Measurements from ENCODE around the gene PROZ. TPM values are rescaled to one million over a fixed set of nuclear protein-coding genes. Genes with fewer than 3 reads are reported as not detected.

PROZ gene
- total RNA-seq, 1 donor from 2014 or later: not detected

DNA sequence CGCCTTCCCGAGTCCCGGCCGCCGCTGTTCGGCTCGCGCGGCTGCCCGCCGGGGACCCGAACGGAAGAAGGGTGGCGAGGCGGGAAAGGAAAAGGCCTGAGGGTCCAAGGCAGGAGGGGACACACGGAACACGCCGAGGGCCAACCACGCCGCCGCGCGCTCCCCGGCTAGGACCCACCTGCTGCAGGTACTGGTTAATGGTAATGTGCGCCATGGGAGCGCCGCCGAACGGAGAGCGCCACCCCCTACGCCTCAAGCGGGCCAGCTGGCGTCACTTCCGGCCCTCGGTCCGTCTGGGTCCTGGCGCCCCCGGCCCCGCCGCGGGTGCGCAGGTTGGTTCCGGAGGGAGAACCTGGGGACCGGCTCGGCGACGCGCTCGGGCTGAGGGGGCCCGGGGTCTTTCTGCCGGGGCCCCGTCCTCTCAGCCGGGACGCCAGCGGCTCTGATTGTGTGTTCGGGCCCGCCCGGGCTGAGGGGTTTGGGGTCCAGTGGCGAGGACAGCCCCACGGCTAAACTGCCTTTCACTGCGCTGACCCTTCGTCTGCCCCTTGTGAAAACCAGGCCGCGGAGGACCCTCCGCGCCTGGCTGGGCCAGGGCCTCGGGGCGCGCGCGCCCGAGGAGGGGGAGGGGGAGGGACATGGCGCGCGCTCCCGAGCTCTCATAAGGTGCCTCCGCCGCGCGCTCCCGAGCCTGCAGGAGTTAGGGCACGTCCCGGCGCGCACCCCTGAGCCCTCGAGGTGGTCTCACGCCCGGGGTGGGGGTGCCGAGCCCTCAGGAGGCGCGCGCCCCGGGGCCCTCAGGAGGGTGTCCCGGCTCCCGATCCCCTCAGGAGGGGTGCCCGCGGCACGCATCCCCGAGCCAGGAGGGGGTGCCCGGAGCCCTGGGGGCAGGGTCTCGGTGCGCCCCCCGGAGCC, 50.2 kb downstream of the PROZ start, which contains the start of gene PCID2:
TSS of gene PCID2 (minus strand) at position 249 of the 915 bp plus-strand sequence. CDS start at position 214, 35 bp downstream.
- TF ChIP-seq, protein P1, sequence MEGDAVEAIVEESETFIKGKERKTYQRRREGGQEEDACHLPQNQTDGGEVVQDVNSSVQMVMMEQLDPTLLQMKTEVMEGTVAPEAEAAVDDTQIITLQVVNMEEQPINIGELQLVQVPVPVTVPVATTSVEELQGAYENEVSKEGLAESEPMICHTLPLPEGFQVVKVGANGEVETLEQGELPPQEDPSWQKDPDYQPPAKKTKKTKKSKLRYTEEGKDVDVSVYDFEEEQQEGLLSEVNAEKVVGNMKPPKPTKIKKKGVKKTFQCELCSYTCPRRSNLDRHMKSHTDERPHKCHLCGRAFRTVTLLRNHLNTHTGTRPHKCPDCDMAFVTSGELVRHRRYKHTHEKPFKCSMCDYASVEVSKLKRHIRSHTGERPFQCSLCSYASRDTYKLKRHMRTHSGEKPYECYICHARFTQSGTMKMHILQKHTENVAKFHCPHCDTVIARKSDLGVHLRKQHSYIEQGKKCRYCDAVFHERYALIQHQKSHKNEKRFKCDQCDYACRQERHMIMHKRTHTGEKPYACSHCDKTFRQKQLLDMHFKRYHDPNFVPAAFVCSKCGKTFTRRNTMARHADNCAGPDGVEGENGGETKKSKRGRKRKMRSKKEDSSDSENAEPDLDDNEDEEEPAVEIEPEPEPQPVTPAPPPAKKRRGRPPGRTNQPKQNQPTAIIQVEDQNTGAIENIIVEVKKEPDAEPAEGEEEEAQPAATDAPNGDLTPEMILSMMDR (IDR thresholded peaks at IDR 0.05; ENCODE audit: partially characterized antibody, unreplicated experiment): no peak
- Mint-ChIP-seq H3K9me3 (ENCODE audit: unreplicated experiment) (peaks cover 10% of the 10 kb centered on the region), H3K4me1 (ENCODE audit: low read depth, unreplicated experiment) (peaks cover 20% of the 10 kb centered on the region), H3K4me3 (ENCODE audit: unreplicated experiment) (peak within 1 kb of the TSS; percentile 97), H3K27ac (ENCODE audit: unreplicated experiment) (peak within 1 kb of the TSS; percentile 92), H3K27me3 (ENCODE audit: unreplicated experiment) (peaks cover 13% of the 10 kb centered on the region), H3K36me3 (ENCODE audit: unreplicated experiment) (no peaks in the 10 kb centered on the region)
- DNase-seq: peak; percentile 90

DNA sequence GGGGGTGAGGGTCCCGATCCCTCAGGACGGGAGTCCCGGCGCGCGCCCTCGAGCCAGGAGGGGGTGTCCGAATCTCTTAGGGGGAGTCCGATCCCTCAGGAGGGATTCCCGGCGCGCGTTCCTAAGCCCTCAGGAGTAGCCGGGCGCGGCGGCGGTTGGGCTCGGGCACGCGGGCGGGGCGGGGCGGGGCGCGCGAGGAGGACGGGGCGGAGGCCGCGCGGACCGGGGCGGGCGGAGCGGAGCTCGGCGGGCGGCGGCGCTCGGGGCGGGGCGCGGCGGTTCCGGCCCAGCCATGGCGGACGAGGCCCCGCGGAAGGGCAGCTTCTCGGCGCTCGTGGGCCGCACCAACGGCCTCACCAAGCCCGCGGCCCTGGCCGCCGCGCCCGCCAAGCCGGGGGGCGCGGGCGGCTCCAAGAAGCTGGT, 50.9 kb downstream of the PROZ start, which contains the start of gene CUL4A:
TSS of gene CUL4A (plus strand) at position 278 of the 423 bp plus-strand sequence. CDS start at position 293, 15 bp downstream.
- peaks cover 13% of the 10 kb centered on the region for H3K27me3 Mint-ChIP-seq (ENCODE audit: unreplicated experiment)
- peak within 1 kb of the TSS; percentile 84 for H3K4me3 Mint-ChIP-seq (ENCODE audit: unreplicated experiment)
- TF ChIP-seq, protein P1 (IDR thresholded peaks at IDR 0.05; ENCODE audit: partially characterized antibody, unreplicated experiment): no peak
- peak; percentile 80 for DNase-seq
- H3K4me1 Mint-ChIP-seq (ENCODE audit: low read depth, unreplicated experiment): peaks cover 19% of the 10 kb centered on the region
- H3K9me3 Mint-ChIP-seq (ENCODE audit: unreplicated experiment): peaks cover 10% of the 10 kb centered on the region
- no peaks in the 10 kb centered on the region for H3K36me3 Mint-ChIP-seq (ENCODE audit: unreplicated experiment)
- H3K27ac Mint-ChIP-seq (ENCODE audit: unreplicated experiment): peak within 1 kb of the TSS; percentile 62

DNA sequence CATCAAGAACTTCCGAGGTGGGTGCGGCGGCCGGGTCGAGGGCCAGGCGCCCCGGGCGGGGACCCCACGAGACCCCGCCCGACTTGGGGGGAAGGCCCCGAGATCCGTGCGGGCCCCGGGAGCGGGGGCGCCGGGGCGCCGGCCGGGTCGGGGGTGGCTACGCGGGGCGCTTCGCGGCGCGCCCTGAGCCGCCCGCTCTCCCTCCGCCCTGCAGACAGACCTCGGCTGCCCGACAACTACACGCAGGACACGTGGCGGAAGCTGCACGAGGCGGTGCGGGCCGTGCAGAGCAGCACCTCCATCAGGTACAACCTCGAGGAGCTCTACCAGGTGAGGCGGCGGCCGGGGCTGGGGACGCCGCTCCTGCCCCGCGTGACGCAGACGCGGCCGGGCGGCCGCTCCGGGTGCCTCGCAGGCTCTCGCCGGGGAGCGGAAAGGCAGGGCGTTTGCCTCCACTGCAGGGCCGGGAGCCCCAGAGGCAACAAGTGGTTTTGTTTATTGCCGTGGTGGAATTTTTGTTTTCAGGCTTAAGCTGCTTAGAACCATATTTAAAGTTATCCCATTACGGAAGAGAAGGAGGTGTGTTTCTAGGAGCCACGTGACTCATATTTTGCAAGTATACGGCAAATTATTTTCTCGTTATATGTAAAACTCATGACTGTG, 51.4 kb downstream of the PROZ start:
- no peak overlapping the region for H3K27ac Mint-ChIP-seq (ENCODE audit: unreplicated experiment)
- no peaks in the 10 kb centered on the region for H3K36me3 Mint-ChIP-seq (ENCODE audit: unreplicated experiment)
- H3K4me3 Mint-ChIP-seq (ENCODE audit: unreplicated experiment): peak overlapping the region; percentile 84
- peaks cover 12% of the 10 kb centered on the region for H3K27me3 Mint-ChIP-seq (ENCODE audit: unreplicated experiment)
- DNase-seq: peak; percentile 57
- H3K4me1 Mint-ChIP-seq (ENCODE audit: low read depth, unreplicated experiment): peaks cover 19% of the 10 kb centered on the region
- TF ChIP-seq, protein P1 (IDR thresholded peaks at IDR 0.05; ENCODE audit: partially characterized antibody, unreplicated experiment): no peak
- H3K9me3 Mint-ChIP-seq (ENCODE audit: unreplicated experiment): peaks cover 10% of the 10 kb centered on the region

DNA sequence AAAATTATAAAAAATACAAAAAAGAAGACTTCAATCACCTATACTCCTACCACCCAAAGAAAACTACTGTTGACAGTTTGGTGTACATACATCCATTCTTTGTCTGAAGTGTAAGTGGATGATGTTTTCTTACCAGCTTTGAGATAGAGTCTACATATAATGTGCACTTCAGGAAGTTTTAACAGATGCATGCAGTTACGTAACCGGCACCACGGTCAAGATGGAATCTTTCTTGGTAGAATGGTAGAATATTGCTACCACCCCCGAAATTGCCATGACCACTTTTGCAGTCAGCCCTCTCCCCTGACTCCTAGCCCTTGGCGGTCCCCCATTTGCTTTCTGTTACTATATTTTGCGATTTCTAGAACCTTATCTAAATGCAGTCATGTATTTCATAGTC, 52.4 kb downstream of the PROZ start:
- H3K4me1 Mint-ChIP-seq (ENCODE audit: low read depth, unreplicated experiment): peaks cover 13% of the 10 kb centered on the region
- no peak overlapping the region for H3K27ac Mint-ChIP-seq (ENCODE audit: unreplicated experiment)
- peaks cover 8% of the 10 kb centered on the region for H3K9me3 Mint-ChIP-seq (ENCODE audit: unreplicated experiment)
- peak overlapping the region; percentile 58 for H3K4me3 Mint-ChIP-seq (ENCODE audit: unreplicated experiment)
- TF ChIP-seq, protein P1 (IDR thresholded peaks at IDR 0.05; ENCODE audit: partially characterized antibody, unreplicated experiment): no peak
- no peaks in the 10 kb centered on the region for H3K36me3 Mint-ChIP-seq (ENCODE audit: unreplicated experiment)
- peaks cover 11% of the 10 kb centered on the region for H3K27me3 Mint-ChIP-seq (ENCODE audit: unreplicated experiment)
- DNase-seq: no peak
